NAMALWA (cell line): ENCODE results near the gene MAF.

Experiments used
- DNase-seq: peaks from one replicate; pipeline ENCODE4 v3.0.0-alpha.2; 2015; ENCODE audit warnings: low spot score

The MAF gene

GRCh38 chr16:79600638-79601091 is at the start of gene MAF:
MAF (minus strand) TSS chr16:79600737; CDS start chr16:79599902, 835 bp downstream.
- DNase-seq = no peak

GRCh38 chr16:79648826-79649225 is 48.3 kb upstream of the MAF start:
- DNase-seq = no peak

GRCh38 chr16:79647586-79647985 is 47.0 kb upstream of the MAF start:
- no peak for DNase-seq

GRCh38 chr16:79645701-79646100 is 45.2 kb upstream of the MAF start:
- DNase-seq = no peak

GRCh38 chr16:79644971-79645667 is 44.6 kb upstream of the MAF start:
- no peak for DNase-seq

GRCh38 chr16:79642652-79643051 is 42.1 kb upstream of the MAF start:
- no peak for DNase-seq

GRCh38 chr16:79640513-79641360 is 40.2 kb upstream of the MAF start:
- DNase-seq = no peak

GRCh38 chr16:79639576-79640311 is 39.2 kb upstream of the MAF start:
- DNase-seq = no peak

GRCh38 chr16:79638386-79638785 is 37.8 kb upstream of the MAF start:
- DNase-seq = no peak

- DNase-seq = no peak
Observed at GRCh38 chr16:79635488-79635887, 35.0 kb upstream of the MAF start.

- DNase-seq = no peak
Observed at GRCh38 chr16:79634298-79634697, 33.8 kb upstream of the MAF start.

- DNase-seq = no peak
Observed at GRCh38 chr16:79632289-79632688, 31.8 kb upstream of the MAF start.

GRCh38 chr16:79628988-79629387 is 28.5 kb upstream of the MAF start:
- DNase-seq = no peak

GRCh38 chr16:79628501-79628975 is 28.0 kb upstream of the MAF start:
- no peak for DNase-seq

GRCh38 chr16:79627092-79627491 is 26.6 kb upstream of the MAF start:
- no peak for DNase-seq

GRCh38 chr16:79625738-79626137 is 25.2 kb upstream of the MAF start:
- no peak for DNase-seq

- no peak for DNase-seq
Observed at GRCh38 chr16:79623824-79624223, 23.3 kb upstream of the MAF start.

GRCh38 chr16:79623062-79623461 is 22.5 kb upstream of the MAF start:
- no peak for DNase-seq

- DNase-seq = no peak
Observed at GRCh38 chr16:79621027-79621426, 20.5 kb upstream of the MAF start.

GRCh38 chr16:79618692-79619050 is 18.1 kb upstream of the MAF start:
- no peak for DNase-seq

GRCh38 chr16:79618041-79618691 is 17.6 kb upstream of the MAF start:
- DNase-seq = no peak

- no peak for DNase-seq
Observed at GRCh38 chr16:79613009-79613408, 12.5 kb upstream of the MAF start.
